Endothelial cell of umbilical vein (primary cell): ENCODE results near the gene IL32. TPM values are rescaled to one million over a fixed set of nuclear protein-coding genes. Genes with fewer than 3 reads are reported as not detected.

Source experiments
- BruUV-seq: library from RNA; stranded (reverse); fragments of 400-500 nt; replicated peaks from 2 replicates; lab custom pipeline; 2021; lab: Mats Ljungman, UMichigan
- CTCF ChIA-PET: fragments of 300-600, 350-600 bp; sonication (Branson Sonifier 250); formaldehyde crosslinking; loops from one replicate; lab custom pipeline; 2021; ENCODE audit warnings: antibody characterized with exemption, inconsistent platforms; lab: Charles Lee
- POLR2A ChIA-PET: fragments of 300-600, 350-600 bp; sonication (Branson Sonifier 250); formaldehyde crosslinking; loops from one replicate; lab custom pipeline; 2021; ENCODE audit warnings: antibody characterized with exemption, inconsistent platforms; lab: Charles Lee
- DNase-seq: peaks from one replicate; pipeline ENCODE4 v3.0.0-alpha.2; 2011; ENCODE audit warnings: low read depth, low spot score
- FAIRE-seq: peaks from 2 replicates; lab custom pipeline; 2011; peaks lifted over from hg19 to GRCh38; lab: Jason Lieb, UNC
- H2AFZ ChIP-seq: 2 replicates; pipeline ENCODE4 v1.6.0; 2012; ENCODE audit warnings: low read depth, low read length, control low read depth, inconsistent platforms
- H3K27ac ChIP-seq: 2 replicates; pipeline ENCODE4 v1.5.1; 2011; ENCODE audit warnings: low read depth, mild to moderate bottlenecking, control low read depth, low read length, moderate library complexity; ENCODE audit not compliant: insufficient read depth
- H3K27me3 ChIP-seq, 2 experiments: 2 replicates each; pipeline versions ENCODE4 v1.6.0 to v1.6.1; 2011; ENCODE audit warnings: low read length in 2 of 2, mixed read lengths in 1 of 2; ENCODE audit not compliant: control insufficient read depth in 2 of 2, insufficient read depth in 2 of 2
- H3K36me3 ChIP-seq, 2 experiments: 2 replicates in 1 of 2; 3 replicates in 1 of 2; pipeline ENCODE4 v1.5.1; 2011; ENCODE audit warnings: low read length in 2 of 2, mild to moderate bottlenecking in 1 of 2, moderate library complexity in 1 of 2; ENCODE audit not compliant: control insufficient read depth in 2 of 2, insufficient read depth in 2 of 2; ENCODE audit errors: extremely low read depth in 1 of 2
- H3K4me1 ChIP-seq: 3 replicates; pipeline ENCODE4 v1.5.1; 2011; ENCODE audit warnings: mild to moderate bottlenecking, low read length; ENCODE audit not compliant: control insufficient read depth, insufficient read depth; ENCODE audit errors: extremely low read depth
- H3K4me2 ChIP-seq: 2 replicates; pipeline ENCODE4 v1.6.1; 2011; ENCODE audit warnings: low read length, control low read depth, mixed read lengths; ENCODE audit not compliant: insufficient read depth
- H3K4me3 ChIP-seq, 3 experiments: fragments of 200-600 bp in 1 of 3; sonication (generic), shearing (Covaris generic) in 1 of 3; replicated peaks in 1 of 3; 2 replicates each; pipeline ENCODE4 v1.5.1; 2011 to 2016; ENCODE audit warnings: control low read depth in 3 of 3, low read length in 3 of 3, mild to moderate bottlenecking in 2 of 3, inconsistent platforms in 1 of 3, low read depth in 1 of 3, moderate library complexity in 1 of 3; ENCODE audit not compliant: insufficient read depth in 1 of 3
- H3K79me2 ChIP-seq: 2 replicates; pipeline ENCODE4 v1.6.0; 2012; ENCODE audit warnings: low read length, inconsistent platforms; ENCODE audit not compliant: control insufficient read depth, insufficient read depth
- H3K9ac ChIP-seq: replicated peaks from 2 replicates; pipeline ENCODE3; 2011; ENCODE audit warnings: low read length, control low read depth; ENCODE audit not compliant: insufficient read depth; ENCODE audit errors: extremely low read depth
- H3K9me1 ChIP-seq: replicated peaks from 3 replicates; pipeline ENCODE4 v1.6.0; 2011; ENCODE audit warnings: mild to moderate bottlenecking, low read length; ENCODE audit not compliant: control insufficient read depth, insufficient read depth; ENCODE audit errors: extremely low read depth
- H3K9me3 ChIP-seq: replicated peaks from 2 replicates; pipeline ENCODE4 v1.5.1; 2012; ENCODE audit warnings: low read length, inconsistent platforms; ENCODE audit not compliant: control insufficient read depth, insufficient read depth
- H4K20me1 ChIP-seq: replicated peaks from 2 replicates; pipeline ENCODE3; 2011; ENCODE audit warnings: mild to moderate bottlenecking, low read length; ENCODE audit not compliant: control insufficient read depth, insufficient read depth; ENCODE audit errors: extremely low read depth
- CTCF ChIP-seq, 2 donors: IDR thresholded peaks; 1 replicate in 1 of 2; 2 replicates in 1 of 2; pipeline ENCODE4 v1.5.1; 2011; ENCODE audit warnings: low read length in 2 of 2, mild to moderate bottlenecking in 2 of 2, moderate library complexity in 2 of 2, control low read depth in 1 of 2, inconsistent platforms in 1 of 2, low read depth in 1 of 2; ENCODE audit not compliant: insufficient read depth in 1 of 2; ENCODE audit errors: extremely low read depth in 1 of 2
- EZH2 ChIP-seq: IDR thresholded peaks from 2 replicates; pipeline ENCODE4 v1.6.1; 2012; ENCODE audit warnings: borderline replicate concordance, low read depth, mild to moderate bottlenecking, moderate library complexity, low read length, inconsistent platforms; ENCODE audit not compliant: severe bottlenecking
- FOS ChIP-seq: IDR thresholded peaks from 2 replicates; pipeline ENCODE4 v1.6.1; 2011; ENCODE audit warnings: mild to moderate bottlenecking, low read length, moderate library complexity, borderline replicate concordance; ENCODE audit not compliant: insufficient read depth
- GATA2 ChIP-seq: IDR thresholded peaks from 2 replicates; pipeline ENCODE4 v1.7.0; 2011; ENCODE audit warnings: low read depth, mild to moderate bottlenecking, moderate library complexity, mixed read lengths, low read length; ENCODE audit not compliant: insufficient read length, insufficient read depth
- JUN ChIP-seq: IDR thresholded peaks from 2 replicates; pipeline ENCODE4 v1.6.1; 2011; ENCODE audit warnings: borderline replicate concordance, low read depth; ENCODE audit not compliant: insufficient read length, insufficient read depth
- MAX ChIP-seq: IDR thresholded peaks from 2 replicates; pipeline ENCODE4 v1.6.1; 2011; ENCODE audit not compliant: insufficient read depth, insufficient read length
- MYC ChIP-seq: IDR thresholded peaks from one replicate; pipeline ENCODE4 v1.6.1; 2011; ENCODE audit warnings: mild to moderate bottlenecking, low read depth, low read length
- POLR2A ChIP-seq: IDR thresholded peaks from 2 replicates; pipeline ENCODE4 v1.6.1; 2012; ENCODE audit warnings: low read depth, mild to moderate bottlenecking, control low read depth, low read length
- POLR2AphosphoS5 ChIP-seq: IDR thresholded peaks from 2 replicates; pipeline ENCODE4 v1.6.1; 2012; ENCODE audit warnings: low read depth, mild to moderate bottlenecking, control low read depth, low read length, moderate library complexity; ENCODE audit not compliant: insufficient read depth
- dilution Hi-C: fragments of 300-500 bp; cut with MboI; formaldehyde crosslinking; loops from one replicate; pipeline ENCODE4 v1.15.0; 2019; ENCODE audit warnings: low sequenced_read_pairs; ENCODE audit not compliant: extremely low pct_ligation_motif_present
- intact Hi-C: fragments of 100-400 bp; cut with micrococcal nuclease; formaldehyde crosslinking; loops from one replicate; pipeline ENCODE4 v1.10.0; 2022
- polyA plus RNA-seq, 4 experiments: library from polyadenylated mRNA; depleted of rRNA in 3 of 4; stranded (reverse) in 3 of 4; unstranded in 1 of 4; fragments of >200 nt; gene quantifications; 2 replicates each; pipeline versions ENCODE4 v1.2.1 to v1.2.3, GENCODE V29; 2011 to 2012; ENCODE audit warnings: missing spikeins in 1 of 4
- total RNA-seq: library from RNA; stranded (reverse); gene quantifications from 2 replicates; pipeline ENCODE4 v1.2.3, GENCODE V29; 2021

IL32 gene
- total and polyA plus RNA-seq, 2 donors (not counting 3 experiments of a cell fraction or from before 2014, with no cell fraction given) = 55.7 to 336 TPM

GRCh38 chr16:3038256-3038655, 27.2 kb upstream of the IL32 start:
- H3K27me3 ChIP-seq = peaks cover 42 to 45% of the 10 kb centered on the region in 2 experiments
- intact Hi-C loops = no loop called here
- CTCF ChIA-PET = interaction anchor here (1.4 to 14.7 kb wide), 2 partner anchors 7 to 21 kb away, joined by 4 to 200 read pairs; no protein-coding TSS in a partner anchor

More at GRCh38 chr16:3038256-3038655, 27.2 kb upstream of the IL32 start:
- H3K9me3 ChIP-seq = no peaks in the 10 kb centered on the region
- POLR2A ChIA-PET = no interaction called here
- no peak overlapping the region for H2AFZ ChIP-seq
- dilution Hi-C loops = no loop called here
- H3K9ac ChIP-seq = no peak overlapping the region
- FAIRE-seq (no peak), DNase-seq (no peak)
- H4K20me1 ChIP-seq = no peaks in the 10 kb centered on the region
- no peaks in the 10 kb centered on the region for H3K4me1 ChIP-seq
- TF ChIP-seq MAX = no peak
- no peak for TF ChIP-seq GATA2
- no peak for TF ChIP-seq FOS
- TF ChIP-seq JUN = no peak
- TF ChIP-seq POLR2AphosphoS5 = no peak
- no peak for TF ChIP-seq CTCF (IDR thresholded peaks at IDR 0.05; ENCODE audit: extremely low read depth in 1 of 2, insufficient read depth in 1 of 2, low read depth in 1 of 2, low read length in 2 of 2)
- TF ChIP-seq EZH2 = no peak
- no peak for TF ChIP-seq POLR2A
- no peak for TF ChIP-seq MYC
- H3K27ac ChIP-seq = no peak overlapping the region
- H3K79me2 ChIP-seq = no peaks in the 10 kb centered on the region
- H3K4me2 ChIP-seq = no peak overlapping the region
- H3K4me3 ChIP-seq = no peak overlapping the region
- no TSS peak for BruUV-seq
- no peaks in the 10 kb centered on the region for H3K9me1 ChIP-seq
- H3K36me3 ChIP-seq = no peaks in the 10 kb centered on the region
